GM18519 (cell line): ENCODE data around the gene BORCS5.

Source experiments
- ATAC-seq: cut with Tn5 transposase; IDR thresholded peaks from one replicate; pipeline ENCODE4 v1.9.1; 2021; ENCODE audit warnings: mild to moderate bottlenecking, moderate library complexity; ENCODE audit not compliant: unreplicated experiment, low FRiP score

BORCS5 gene

DNA sequence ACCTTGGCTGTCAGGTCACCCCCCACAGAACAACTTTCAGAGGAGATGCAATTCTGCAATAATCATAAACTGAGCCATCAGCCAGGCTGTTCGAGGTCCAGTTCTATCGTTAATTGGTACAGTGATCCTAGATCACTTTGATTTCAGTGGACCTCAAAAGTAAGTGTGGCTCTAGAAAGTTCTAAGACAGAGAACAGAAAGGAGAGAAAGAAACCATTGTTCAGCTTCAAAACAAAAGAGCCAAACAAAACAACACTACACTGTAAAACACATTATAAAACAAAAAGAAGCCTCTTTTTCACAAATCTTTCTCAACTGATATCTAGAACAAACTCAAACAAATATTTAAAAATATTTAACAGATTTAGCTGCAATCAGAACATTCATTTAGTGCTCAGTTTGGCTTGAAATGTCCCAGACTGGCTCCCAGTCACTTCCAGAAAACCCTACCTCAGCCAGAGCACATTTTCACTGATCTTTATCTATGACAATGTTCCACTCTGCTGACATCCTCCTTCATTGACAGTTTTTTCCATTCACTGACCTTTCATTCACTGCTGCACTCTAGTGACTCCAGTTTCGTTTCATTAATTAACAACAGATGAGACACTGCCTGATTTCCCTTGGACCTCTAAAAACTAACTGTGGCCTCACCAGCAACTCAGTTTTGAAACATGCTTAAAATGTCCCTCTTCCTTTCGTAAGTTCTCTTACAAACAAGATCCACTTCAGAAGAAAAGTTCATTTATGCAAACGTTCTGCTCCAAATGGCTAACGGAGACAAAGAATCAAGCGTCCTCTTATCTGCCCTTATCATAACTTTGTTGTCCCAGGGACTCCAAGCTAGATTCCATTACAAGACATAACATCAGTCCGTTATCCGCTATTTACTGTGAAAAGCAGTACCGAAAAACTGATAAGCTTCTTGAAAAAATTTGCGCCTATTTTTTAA is 148.9 kb downstream of the BORCS5 start:
- peak; percentile 89 for ATAC-seq

- no peak for ATAC-seq
These were observed 149.6 kb downstream of the BORCS5 start for GRCh38 chr12:12506496-12506890.

GRCh38 chr12:12507121-12507520 is 150.2 kb downstream of the BORCS5 start:
- no peak for ATAC-seq

GRCh38 chr12:12508612-12509011 is 151.7 kb downstream of the BORCS5 start:
- no peak for ATAC-seq

DNA sequence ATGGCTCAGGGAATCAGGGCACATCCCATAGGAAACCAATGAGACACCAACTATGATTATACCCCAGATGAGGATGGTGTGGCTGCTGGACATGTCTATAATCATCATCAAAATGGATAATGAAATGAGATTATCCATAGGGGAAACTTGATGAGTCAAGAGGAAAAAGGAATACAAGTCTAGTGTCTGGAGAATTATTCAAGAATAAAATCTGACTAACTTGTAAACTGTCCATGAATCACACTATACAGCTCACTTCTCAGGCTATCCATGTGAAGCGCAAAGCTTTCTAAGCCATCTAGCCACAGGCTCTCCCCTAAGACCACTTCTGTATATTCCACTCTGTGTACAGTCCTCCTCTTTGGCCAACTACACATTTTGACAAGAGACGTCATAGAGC is 153.3 kb downstream of the BORCS5 start:
- no peak for ATAC-seq

- no peak for ATAC-seq
These were observed 153.7 kb downstream of the BORCS5 start for GRCh38 chr12:12510551-12510950.

DNA sequence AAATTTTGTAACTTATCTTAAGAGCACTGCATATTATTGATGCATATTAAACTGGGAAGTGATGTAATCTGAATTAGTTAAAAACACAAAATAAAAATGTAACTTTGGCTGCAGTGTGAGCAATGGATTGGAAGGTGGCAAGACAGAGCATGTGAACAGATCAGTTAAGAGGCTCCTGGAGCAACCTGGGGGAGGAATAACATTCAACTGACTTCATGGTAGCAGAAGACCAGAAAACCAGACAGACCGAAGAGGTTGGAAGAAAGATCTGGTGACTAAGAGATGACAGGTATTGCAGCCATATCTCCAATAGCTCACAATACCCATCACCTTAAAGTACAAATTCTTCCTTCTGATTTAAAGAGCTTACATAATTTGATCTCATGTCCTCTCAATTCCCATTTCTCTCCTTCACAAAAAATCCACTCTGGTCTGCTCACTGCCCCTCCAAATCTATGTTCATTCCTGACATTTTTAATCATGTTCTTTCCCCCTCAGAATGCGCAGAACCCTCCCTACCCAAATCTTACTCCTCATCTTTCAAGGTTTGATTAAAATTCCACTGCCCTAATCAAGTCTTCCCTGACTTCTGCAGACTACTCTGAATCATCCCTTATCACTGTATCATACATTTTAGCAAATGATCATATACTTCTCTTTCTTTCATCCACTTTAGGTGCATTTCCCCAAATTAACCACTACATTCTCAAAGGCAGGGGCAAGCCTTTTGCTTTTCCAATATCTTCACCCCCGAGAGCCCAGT is 154.3 kb downstream of the BORCS5 start:
- no peak for ATAC-seq

DNA sequence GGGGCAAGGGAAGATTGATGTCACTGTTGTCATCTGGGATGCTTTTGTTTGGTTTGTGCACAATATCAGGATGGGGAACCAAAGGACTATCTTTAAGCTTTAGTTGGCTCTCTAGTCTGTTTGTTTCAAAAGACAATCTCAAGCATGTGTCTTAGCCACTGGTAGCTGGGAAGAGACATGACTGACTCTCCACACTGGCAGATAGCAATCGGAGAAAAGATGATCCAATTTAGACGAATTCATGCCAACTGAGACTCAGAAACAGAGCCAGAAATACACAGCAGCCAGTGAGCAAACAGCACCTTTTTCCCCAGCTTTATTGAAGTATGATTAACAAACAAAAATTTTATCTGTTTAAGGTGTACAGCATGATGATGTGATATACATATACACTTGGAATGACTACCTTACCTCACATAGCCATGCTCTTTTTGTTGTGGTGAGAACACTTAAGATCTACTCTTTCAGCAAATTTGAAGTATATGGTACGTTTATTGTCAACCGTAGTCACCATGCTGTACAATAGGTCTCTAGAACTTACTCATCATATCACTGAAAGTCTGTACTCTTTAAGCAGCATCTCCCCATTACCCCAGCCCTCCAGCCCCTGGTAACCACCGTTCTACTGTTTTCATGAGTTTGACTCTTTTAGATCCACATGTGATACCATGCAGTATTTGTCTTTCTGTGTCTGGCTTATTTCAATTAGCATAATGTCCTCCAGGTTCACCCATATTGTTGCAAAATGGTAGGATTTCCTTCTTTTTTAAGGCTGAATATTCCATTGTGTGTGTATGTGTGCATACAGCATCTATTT is 155.2 kb downstream of the BORCS5 start:
- ATAC-seq: no peak

DNA sequence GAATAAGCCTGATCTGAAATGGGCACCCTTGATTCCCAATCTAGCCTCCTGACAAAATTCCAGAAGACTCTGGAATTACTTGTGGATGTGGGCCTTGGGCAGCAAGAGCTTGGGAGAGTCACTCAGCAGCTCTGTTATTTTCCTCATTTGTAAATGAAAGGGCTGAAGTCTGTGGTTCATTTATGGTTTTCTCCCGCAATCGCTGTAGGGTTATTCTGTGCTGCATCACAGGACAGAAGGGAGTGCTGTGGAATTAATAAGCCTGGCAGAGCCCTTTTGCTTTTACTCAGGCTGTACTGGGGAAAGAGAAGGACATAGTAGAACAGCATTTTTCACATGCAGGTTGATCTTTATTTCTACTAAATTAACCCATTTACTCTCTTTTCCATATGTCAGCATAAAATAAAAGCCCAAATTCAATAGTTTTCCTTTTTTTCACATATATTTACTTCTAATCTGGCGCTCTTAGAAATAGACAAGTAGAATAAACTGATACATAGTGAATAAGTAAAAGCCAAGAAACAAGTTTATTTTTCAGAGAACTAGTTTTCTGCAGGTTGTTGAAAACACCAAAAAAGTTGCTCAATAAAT is 156.6 kb downstream of the BORCS5 start:
- no peak for ATAC-seq

DNA sequence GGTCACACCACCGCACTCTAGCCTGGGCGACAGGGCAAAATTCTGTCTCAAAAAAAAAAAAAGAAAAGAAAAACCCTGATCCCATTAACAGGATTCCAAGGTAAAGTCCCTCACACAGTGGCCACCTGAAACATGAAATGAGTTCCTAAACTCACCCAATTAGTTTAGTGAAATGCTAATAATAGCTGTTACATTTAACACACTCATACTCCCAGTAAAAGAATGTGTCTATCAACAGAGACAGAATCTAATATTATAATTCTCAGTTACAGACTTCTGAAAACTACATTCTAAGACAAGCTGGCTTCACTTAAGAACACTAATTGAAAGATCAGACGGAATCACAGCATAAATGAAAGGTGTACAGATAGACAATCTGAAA is 161.6 kb downstream of the BORCS5 start:
- ATAC-seq: no peak

GRCh38 chr12:12518919-12519318 is 162.0 kb downstream of the BORCS5 start:
- ATAC-seq: no peak
